Measurements from ENCODE around the gene SMG7. TPM values are rescaled to one million over a fixed set of nuclear protein-coding genes. Genes with fewer than 3 reads are reported as not detected.

Gene SMG7
- total RNA-seq, 1 donor from 2014 or later: 41.4 TPM

- Mint-ChIP-seq H3K36me3 (ENCODE audit: unreplicated experiment) (no peaks in the 10 kb centered on the region), H3K27ac (ENCODE audit: unreplicated experiment) (no peak overlapping the region), H3K4me3 (ENCODE audit: unreplicated experiment) (no peak overlapping the region), H3K4me1 (ENCODE audit: unreplicated experiment) (peaks cover 4% of the 10 kb centered on the region), H3K9me3 (ENCODE audit: unreplicated experiment) (no peaks in the 10 kb centered on the region), H3K27me3 (ENCODE audit: unreplicated experiment) (peaks cover 37% of the 10 kb centered on the region)
- no peak for DNase-seq (ENCODE audit: extremely low spot score, unreplicated experiment)
- no peak for TF ChIP-seq CTCF (IDR thresholded peaks at IDR 0.05)
These were observed 28.8 kb upstream of the SMG7 start for GRCh38 chr1:183443466-183443865.

GRCh38 chr1:183444243-183444642 is 28.1 kb upstream of the SMG7 start:
- H3K27ac Mint-ChIP-seq (ENCODE audit: unreplicated experiment): no peak overlapping the region
- no peaks in the 10 kb centered on the region for H3K9me3 Mint-ChIP-seq (ENCODE audit: unreplicated experiment)
- peaks cover 29% of the 10 kb centered on the region for H3K27me3 Mint-ChIP-seq (ENCODE audit: unreplicated experiment)
- H3K4me3 Mint-ChIP-seq (ENCODE audit: unreplicated experiment): no peak overlapping the region
- no peak for DNase-seq (ENCODE audit: extremely low spot score, unreplicated experiment)
- peaks cover 4% of the 10 kb centered on the region for H3K4me1 Mint-ChIP-seq (ENCODE audit: unreplicated experiment)
- H3K36me3 Mint-ChIP-seq (ENCODE audit: unreplicated experiment): no peaks in the 10 kb centered on the region
- TF ChIP-seq CTCF (IDR thresholded peaks at IDR 0.05): no peak

- no peaks in the 10 kb centered on the region for H3K36me3 Mint-ChIP-seq (ENCODE audit: unreplicated experiment)
- H3K27me3 Mint-ChIP-seq (ENCODE audit: unreplicated experiment): no peaks in the 10 kb centered on the region
- no peak for DNase-seq (ENCODE audit: extremely low spot score, unreplicated experiment)
- no peaks in the 10 kb centered on the region for H3K9me3 Mint-ChIP-seq (ENCODE audit: unreplicated experiment)
- no peak overlapping the region for H3K27ac Mint-ChIP-seq (ENCODE audit: unreplicated experiment)
- peaks cover 2% of the 10 kb centered on the region for H3K4me1 Mint-ChIP-seq (ENCODE audit: unreplicated experiment)
- H3K4me3 Mint-ChIP-seq (ENCODE audit: unreplicated experiment): no peak overlapping the region
- TF ChIP-seq CTCF (IDR thresholded peaks at IDR 0.05): no peak
These were observed 23.0 kb upstream of the SMG7 start for GRCh38 chr1:183449223-183449770.

GRCh38 chr1:183450093-183450492 is 22.2 kb upstream of the SMG7 start:
- Mint-ChIP-seq H3K27me3 (ENCODE audit: unreplicated experiment) (no peaks in the 10 kb centered on the region), H3K27ac (ENCODE audit: unreplicated experiment) (no peak overlapping the region), H3K9me3 (ENCODE audit: unreplicated experiment) (no peaks in the 10 kb centered on the region), H3K36me3 (ENCODE audit: unreplicated experiment) (no peaks in the 10 kb centered on the region), H3K4me1 (ENCODE audit: unreplicated experiment) (no peaks in the 10 kb centered on the region), H3K4me3 (ENCODE audit: unreplicated experiment) (no peak overlapping the region)
- no peak for TF ChIP-seq CTCF (IDR thresholded peaks at IDR 0.05)
- DNase-seq (ENCODE audit: extremely low spot score, unreplicated experiment): no peak

- H3K4me3 Mint-ChIP-seq (ENCODE audit: unreplicated experiment): no peak overlapping the region
- no peak for DNase-seq (ENCODE audit: extremely low spot score, unreplicated experiment)
- H3K27ac Mint-ChIP-seq (ENCODE audit: unreplicated experiment): no peak overlapping the region
- no peaks in the 10 kb centered on the region for H3K36me3 Mint-ChIP-seq (ENCODE audit: unreplicated experiment)
- no peak for TF ChIP-seq CTCF (IDR thresholded peaks at IDR 0.05)
- no peaks in the 10 kb centered on the region for H3K4me1 Mint-ChIP-seq (ENCODE audit: unreplicated experiment)
- no peaks in the 10 kb centered on the region for H3K9me3 Mint-ChIP-seq (ENCODE audit: unreplicated experiment)
- H3K27me3 Mint-ChIP-seq (ENCODE audit: unreplicated experiment): peaks cover 11% of the 10 kb centered on the region
These were observed 17.9 kb upstream of the SMG7 start for GRCh38 chr1:183454377-183454776.

Data from osteocyte (in vitro differentiated cells).